IPS DF 19.7 (cell line): ENCODE measurements around the gene KIRREL3.
"Not testable (repeated sequence)": the region's sequence is repeated elsewhere in the genome, so short reads cannot be mapped to it uniquely, and the experiment has no call there.

Experiments
- DNase-seq: peaks from one replicate; pipeline ENCODE4 v3.0.0-alpha.2; 2013; ENCODE audit warnings: low read depth, low spot score

The KIRREL3 gene

DNA sequence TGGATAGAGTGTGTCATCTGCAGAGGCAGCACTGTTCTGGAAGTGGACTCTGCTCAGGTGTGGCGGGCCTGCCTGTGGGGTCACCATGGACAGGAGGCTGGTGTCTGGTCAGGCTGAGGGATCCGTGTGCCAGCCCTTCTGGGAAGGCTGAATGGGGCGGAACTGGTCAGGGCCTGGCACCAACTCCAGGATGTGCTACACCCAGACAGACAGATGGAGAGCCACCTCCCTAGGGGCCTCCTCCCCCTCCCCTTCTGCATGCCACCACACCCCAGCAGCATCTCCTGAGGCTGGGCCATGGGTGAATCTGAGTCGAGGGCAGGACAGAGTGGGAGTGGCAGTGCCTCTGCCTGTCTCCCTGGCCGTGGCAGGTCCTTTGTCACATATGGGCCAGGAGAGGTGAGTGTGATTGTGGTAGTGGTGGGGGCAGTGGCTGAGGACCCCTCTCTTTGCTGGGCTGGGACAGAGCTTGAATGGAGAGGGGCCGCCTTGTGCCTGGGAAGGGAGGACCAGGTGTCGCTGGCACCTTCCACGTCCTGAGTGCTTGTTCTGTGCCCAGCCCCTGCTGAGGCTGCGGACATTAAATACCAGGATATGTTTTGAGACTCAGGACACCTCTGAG, 616.0 kb downstream of the KIRREL3 start:
- DNase-seq, result no peak

DNA sequence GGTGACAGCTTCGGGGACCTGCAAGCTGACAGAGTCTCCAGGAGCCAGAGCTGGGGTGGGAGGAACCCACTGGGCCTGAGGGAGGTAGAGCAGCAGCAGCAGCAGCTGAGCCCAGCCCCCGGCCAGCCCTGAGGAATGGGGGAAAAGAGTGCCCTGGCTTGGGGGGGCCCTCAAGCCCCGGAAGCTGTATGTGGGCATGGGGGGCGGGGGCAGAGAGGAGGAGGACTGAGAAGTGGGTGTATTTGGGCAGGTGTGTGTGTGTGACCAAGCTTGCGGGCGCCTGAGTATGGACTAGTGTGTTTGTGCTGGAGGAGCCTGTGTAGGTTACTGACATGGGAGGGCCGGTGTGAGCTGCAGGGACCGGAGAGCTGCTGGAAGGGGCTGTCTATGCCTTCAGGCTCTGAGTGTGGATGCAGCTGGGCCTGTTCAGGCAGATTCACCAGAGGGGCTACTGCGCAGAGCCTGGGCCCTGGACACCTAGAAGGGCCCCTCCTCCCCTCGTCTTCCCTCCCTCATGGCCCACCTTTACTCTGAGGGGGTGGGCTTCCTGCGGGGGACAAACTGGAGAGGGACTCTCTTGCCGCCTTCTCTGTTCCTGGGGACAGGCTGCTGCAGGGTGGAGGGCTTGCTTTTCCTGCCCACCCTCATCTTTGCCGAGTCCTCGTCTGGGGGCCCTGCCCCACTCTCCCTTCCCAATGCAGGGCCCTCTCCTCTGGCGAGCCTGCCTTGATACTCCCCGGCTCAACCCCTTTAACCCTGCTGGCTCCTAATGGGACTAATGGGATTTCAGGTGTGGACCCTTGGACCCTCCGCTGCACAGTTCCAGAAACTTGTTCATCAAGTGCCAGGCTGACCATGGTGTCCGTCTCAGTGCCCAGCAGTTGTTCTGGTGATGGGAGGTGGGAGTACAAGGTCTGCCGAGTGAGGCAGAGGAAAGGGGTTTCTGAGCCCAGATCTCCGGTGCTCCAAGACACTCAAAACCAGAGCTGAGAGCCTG, 616.9 kb downstream of the KIRREL3 start:
- DNase-seq, result no peak

DNA sequence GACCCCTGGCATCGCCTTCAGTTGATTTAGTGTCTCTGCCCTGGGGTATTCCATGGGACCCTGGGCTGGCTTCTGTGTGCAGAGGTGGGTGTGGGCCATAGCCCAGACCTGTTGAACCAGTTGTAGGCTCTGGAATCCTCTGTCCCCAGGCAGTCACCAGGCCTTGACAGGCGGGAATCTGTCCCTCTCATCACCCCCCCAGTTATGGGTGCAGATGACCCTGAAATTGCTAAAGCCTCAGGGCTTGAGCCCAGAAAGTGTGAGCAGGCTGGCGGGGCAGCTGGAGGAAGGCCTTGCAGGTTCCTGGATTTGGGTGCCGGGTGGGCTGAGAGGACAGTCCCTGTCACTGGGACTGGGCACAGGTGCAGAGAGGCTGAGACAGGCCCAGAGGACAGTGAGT, 617.9 kb downstream of the KIRREL3 start:
- not testable (repeated sequence) for DNase-seq

DNA sequence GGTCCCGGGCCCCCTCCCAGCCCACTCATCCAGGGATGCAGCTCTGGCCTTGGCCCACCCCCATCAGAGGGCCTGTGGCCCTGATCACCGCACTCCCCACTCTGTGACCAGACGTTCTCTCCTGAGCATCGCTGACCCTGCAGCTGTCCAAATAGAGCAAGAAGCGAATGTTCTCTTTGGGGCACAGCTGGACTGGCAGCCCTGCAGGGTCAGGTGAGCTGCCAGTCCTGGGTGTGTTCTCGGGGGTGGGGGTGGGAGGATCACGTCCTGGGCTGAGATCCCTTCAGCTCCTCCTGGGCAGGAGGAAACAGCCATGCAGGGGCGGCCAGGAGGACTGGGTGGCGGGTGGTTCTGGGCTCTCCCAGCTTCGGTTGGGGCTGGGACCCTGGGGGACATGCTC, 618.6 kb downstream of the KIRREL3 start:
- not testable (repeated sequence) for DNase-seq

DNA sequence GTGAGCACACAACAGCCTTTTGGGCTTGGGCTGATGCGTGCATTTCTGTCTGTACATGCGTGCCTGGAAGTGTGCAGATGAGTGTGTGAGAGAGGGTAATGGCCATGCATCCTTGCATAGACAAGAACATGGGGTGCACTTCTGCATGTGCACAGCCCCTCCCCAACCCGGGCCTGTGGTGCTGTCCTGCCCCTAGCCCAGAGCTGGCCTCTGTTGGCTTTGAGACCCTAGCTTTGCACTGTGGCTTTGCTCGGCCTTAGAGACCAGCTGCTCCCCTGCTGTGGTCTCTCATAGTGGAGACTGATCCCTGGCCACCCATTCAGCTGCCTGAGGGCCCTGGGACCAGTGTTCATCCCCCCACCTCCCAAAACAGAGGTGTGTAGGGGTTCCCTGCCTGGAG, 619.7 kb downstream of the KIRREL3 start:
- DNase-seq, result no peak

DNA sequence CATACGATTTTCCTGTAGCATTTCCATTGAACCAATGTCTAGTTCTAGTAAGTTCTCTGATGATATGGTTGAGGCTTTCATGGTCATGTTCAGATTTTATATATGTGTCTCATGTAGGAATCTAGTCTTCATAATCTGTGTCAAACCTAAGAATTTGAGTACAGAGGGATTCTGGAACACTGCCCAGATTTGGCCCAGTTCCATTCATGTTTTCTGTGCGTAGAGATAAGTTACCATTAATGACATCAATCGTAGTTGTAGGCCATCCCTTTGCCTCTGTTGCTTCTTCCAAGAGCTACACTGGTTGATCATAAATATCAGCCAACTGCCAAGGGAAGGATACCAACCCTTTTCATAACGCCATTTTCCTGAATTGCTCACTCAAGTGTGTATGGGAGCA, 621.8 kb downstream of the KIRREL3 start:
- no peak for DNase-seq

DNA sequence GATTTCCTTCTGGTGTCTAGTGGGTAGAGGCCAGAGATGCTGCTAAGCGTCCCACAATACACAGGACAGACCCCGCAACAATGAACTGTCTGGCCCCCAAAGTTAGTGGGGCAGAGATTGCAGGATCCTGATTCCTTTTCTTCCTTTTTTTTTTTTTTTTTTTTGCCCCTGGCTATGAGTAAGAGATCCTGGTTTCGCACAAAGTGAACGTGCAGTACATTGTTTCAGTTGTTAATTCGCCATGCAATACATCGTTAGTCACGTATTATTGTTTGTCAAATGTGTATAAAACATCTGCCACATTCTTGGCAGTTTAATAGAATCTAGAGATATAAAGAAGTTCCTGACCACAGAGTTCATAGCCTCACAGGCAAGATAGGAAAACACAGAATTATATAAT, 624.8 kb downstream of the KIRREL3 start:
- no peak for DNase-seq

DNA sequence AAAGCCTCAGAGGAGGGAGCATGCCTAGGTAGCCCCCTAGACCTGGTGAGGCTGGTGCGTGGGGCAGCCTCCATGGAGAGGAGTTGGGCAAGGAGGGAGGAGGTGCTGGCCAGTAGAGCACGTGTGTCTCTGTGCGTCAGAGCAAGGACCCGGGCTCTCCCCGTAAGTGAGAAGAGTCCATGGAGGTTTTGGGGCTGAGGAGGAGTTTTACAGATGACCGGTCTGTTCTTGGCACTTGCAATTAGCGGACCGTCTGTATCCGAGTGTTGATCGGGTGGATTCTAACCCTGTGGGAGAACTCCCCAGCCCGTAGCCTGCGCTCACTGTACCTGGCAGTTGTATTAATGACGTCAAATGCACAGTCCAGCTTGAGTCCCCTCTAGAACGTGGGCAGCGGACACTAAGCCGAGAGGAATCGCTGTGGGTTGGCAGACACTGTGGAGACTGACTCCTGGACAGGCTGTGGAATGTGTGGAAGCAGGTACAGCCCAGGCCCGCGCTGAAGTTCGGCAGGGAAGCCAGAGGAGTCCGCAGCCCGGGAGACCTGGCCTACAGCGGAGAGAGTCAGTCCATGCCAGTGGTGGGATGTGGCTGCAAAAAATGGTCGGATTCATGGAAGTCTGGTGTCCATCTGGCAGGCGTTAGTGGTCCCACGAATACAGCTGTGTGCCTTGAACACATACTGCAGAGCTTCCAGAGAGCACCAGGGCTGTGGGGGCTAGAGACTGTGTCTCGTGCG, 625.8 kb downstream of the KIRREL3 start:
- DNase-seq, result not testable (repeated sequence)

DNA sequence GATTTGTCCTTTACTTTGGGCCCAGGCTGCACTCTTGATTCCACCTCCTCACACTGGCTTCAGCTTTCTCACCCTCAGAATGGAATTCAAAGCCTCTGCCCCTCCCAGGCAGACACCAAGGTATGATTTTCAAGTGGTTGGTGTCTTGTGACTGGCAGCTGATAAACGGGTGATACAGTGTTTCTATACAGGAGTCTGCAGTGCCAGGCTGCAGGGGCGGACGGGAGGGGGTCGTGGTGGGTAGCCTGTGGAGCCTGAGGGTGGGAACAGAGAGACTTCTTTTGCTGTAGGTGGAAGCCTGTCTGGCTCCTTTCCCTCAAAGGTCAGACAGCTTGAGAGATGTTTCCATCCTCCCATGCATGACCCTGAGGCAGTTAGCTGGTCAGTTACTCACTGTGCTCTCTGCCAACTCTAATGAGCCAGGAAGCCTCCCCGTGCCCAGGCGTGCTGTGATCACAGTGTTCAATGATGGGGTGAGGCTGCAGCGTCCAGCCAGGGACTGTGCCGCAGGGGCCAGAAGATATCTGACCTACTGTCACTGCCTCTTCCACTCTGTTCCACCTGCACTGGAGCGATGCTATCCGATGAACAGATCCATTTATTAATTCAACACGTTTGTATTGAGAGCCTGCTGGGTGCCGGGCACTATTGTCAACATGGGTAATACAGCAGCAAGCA, 627.0 kb downstream of the KIRREL3 start:
- not testable (repeated sequence) for DNase-seq
